Esophagus mucosa (tissue), 1 donor: Measurements from ENCODE around the gene SERINC1. TPM values are rescaled to one million over a fixed set of nuclear protein-coding genes. Genes with fewer than 3 reads are reported as not detected.
A peak's percentile ranks its signal among the peaks of the same experiment; 100 is the strongest.
"Not testable (repeated sequence)": the region's sequence is repeated elsewhere in the genome, so short reads cannot be mapped to it uniquely, and the experiment has no call there.

Experiments used
- ATAC-seq: fragments of 200-7000 bp; cut with Tn5 transposase; one replicate; pipeline ENCODE4 v1.9.1; 2020
- total RNA-seq: library from RNA; stranded (reverse); gene quantifications from one replicate; pipeline ENCODE4 v1.2.4, GENCODE V29; 2023
- donor health status: DM: yes; HTN: yes; CAD: no.

SERINC1 gene
- 46.0 TPM for total RNA-seq

DNA sequence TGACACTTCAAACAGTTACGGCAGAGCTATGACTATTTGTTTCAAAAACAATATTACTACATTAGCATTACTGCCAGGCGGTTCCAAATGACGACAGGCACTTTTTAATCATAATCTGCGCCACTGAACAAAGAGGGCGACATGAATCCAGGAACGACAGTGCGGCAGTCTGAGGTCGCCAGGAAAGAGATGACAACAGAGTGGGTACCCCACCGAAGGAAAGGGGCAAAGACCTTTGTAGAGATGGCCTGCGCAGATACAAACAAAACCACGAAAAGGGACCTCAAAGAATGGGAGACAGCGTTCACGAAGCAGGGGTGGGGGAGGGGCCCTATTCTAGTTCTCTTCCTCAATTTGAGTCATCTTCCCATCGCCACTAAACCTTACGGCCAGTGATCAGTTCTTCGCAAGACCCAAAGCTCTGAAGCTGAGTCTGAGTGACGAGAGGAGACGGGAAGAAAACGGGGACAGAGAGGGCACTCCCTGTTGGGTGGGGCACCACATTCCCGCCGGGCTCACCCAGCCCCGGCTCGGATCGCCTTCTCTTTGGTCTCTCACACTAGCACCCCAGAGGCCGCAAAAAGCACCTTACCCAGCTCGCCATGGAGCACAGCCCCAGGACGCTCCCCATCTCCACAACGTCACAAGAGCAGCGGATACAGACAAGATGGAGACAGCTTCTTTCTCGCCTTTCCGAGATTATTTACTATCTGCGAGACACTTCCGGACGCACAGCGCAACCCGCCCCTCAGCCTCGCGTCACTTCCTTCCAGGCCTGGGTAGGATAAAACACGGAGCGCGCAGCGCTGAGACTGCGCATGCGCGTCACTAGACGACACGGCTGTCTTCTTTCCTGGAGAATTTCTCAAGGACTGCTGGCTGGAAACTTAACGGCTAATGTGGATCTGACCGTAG is at the start of gene SERINC1:
Gene SERINC1, minus strand, starts transcription at position 701 of the 915 bp plus-strand sequence. Its CDS starts 70 bp downstream, at position 631.
- ATAC-seq: peak; percentile 99

DNA sequence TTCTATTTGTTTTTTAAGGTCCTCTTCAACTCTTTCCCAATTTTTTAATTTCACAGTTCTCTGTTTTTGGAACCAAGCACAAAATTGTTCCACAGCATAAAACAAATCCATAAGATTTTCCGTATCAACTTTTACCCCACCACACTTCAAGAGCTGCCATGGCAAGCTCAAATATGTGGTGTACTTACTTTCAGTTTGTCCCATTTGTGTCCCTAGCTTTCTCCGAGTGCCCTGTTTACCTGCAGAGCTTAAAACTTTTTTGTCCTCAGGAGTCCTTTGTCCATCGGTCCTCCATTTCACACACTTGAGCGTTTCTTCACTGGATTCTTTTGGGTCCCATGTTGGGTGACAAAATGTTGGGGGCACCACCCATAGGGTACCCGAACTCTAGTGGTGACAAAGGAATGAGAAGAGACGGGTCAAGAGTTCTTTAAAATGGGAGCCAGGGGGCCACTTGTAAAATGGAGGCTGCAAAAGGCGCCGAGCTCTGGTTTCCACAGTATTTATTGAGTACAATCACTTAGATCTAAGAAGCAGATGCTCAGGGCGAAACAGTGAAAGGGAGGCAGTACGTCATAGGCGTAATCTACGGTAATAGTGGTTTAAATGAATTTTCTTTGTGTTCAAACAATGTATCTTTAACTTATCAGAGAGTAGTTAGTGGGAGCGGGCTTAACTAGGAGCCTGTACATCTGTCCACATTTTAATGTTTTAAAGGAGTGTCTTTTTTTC is 39.8 kb upstream of the SERINC1 start:
- ATAC-seq: no peak

- ATAC-seq: not testable (repeated sequence)
Observed at GRCh38 chr6:122505170-122505569, 33.6 kb upstream of the SERINC1 start.

DNA sequence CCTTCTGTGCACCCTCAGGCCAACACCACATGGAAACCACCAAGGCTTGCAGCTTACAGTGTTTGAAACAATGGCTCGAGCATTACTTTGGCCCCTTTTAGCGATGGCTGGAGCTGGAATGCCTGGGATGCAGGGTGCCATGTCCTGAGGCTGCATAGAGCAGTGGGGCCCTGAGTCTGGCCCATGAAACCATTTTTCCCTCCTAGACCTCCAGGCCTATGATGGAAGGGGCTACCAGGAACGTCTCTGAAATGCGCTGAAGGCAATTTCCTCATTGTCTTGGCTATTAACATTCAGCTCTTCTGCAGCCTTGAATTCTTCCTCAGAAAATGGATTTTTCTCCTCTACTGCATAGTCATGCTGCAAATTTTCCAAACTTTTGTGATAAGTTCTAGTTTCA is 29.9 kb upstream of the SERINC1 start:
- ATAC-seq: no peak

DNA sequence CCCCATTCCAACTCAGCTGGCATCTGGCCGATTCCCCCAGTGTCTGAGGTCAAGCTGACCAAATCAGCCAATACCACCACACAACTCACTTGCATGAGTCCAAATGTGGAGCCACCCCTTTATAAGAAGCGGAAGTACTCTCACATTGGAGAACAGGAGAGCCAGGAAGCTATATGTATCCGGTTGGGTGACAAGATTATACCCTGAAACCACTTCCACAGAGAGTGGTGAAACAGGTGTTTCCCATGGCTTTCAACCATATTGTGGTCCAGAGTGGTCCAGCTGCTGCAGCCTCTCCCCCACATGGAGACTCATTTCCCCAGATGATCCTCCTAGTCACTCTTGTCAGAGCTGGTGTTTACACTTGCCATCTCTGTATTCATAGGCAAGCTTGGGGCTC is 24.0 kb upstream of the SERINC1 start:
- ATAC-seq: no peak

GRCh38 chr6:122494665-122495272 is 23.2 kb upstream of the SERINC1 start:
- ATAC-seq: peak; percentile 91

- ATAC-seq: peak; percentile 91
Observed at GRCh38 chr6:122491919-122492555, 20.4 kb upstream of the SERINC1 start.

DNA sequence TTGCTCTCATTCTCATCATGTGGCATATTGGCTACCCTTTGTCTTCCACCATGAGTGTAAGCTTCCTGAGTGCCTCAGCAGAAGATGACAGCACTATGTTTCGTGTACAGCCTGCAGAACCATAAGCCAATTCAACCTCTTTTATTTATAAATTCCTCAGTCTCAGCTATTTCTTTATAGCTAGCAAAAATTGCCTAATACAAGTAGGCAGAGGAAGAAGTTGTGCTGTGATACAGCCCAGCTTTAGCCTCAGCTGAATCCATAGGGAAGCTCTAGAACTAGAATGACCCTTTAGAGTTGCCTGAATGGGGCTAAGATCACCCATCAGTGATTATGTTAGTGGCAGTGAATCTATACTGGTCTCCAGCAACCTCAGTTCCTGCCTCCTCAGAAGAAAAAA is 19.0 kb upstream of the SERINC1 start:
- ATAC-seq: no peak

GRCh38 chr6:122484760-122485159 is 13.2 kb upstream of the SERINC1 start:
- ATAC-seq: no peak

DNA sequence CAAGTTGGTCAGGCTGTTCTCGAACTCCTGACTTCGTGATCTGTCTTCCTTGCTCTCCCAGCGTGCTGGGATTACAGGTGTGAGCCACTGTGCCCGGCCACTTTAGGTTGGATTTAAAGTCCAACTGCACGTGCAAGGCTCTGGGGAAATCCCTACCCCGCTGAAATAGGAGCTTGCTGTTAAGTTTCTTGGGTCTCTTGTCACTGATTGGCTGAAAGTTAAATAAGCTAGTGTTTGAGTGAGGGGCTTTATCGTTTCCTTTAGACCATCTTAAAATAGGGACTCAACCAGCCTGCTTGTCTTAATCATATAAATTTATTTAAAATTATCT is 11.1 kb upstream of the SERINC1 start:
- no peak for ATAC-seq

DNA sequence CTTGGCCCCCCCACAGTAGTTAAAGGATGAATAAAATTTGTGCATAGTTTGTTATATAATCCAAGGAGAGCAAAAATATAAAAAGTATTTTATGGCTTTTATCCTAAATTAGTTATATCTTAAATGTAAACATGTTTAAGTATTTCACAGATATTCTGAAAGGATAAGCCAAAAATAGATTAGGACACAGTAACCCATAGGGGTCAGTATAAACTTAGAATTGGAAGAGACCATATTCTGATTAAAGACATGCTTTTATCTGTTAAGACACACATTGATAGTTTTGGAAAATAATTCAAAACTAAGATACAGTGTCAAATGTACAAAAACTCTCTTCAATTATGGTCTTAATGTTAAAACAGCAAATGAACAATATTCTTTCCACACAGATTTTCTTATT is 4.5 kb upstream of the SERINC1 start:
- no peak for ATAC-seq

DNA sequence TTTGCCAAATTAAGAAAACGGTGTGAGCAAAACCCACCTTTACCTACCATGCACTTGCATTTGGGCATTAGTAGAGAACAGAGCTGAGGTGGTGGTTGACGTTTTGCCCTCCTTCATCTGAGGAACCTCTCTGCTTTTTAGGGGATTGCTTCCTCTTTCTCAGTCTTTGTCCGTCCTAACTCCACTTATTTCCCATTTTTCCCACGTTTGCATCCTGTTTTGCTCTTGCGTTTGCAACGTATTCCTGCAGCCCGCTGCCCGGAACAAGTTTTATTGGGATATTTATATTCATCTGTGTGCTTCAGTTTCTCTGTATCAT is 374 bp upstream of the SERINC1 start:
- peak; percentile 17 for ATAC-seq

DNA sequence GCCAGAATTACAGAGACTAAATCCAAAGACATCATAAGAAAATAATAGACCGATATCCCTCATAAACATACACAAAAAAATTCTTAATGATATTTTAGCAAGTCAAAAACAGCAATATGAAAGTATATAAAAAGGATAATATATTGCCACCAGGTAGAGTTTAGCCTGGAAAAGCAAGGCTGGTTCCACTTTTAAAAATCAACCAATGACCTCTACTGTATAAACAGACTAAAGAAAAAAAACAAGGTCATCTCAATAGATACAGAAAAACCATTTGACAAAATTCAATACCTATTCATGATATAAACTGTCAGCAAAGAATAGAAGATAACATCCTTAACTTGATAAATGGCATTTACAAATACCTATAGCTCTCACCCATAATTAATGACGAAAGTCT is 9.7 kb downstream of the SERINC1 start:
- ATAC-seq: no peak

- not testable (repeated sequence) for ATAC-seq
Observed at GRCh38 chr6:122459865-122460416, 11.7 kb downstream of the SERINC1 start.

DNA sequence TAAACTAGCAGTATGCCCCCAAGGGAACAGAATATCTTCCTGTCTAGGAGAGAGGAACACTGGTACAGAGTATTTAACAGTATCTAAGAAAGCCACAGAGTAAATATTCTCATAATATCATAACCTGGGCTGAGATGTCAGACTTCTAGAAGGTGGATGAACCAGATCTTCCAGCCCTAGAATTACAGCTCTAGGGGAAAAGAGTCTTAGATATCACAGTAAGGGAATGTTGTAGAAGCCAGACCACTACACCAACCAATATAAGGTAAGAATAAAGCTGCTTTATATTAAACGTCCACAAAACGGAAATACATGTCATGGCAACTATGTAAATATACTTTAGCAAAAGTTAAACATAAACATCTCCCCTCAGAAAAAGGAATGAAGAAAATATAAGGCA is 12.4 kb downstream of the SERINC1 start:
- no peak for ATAC-seq

DNA sequence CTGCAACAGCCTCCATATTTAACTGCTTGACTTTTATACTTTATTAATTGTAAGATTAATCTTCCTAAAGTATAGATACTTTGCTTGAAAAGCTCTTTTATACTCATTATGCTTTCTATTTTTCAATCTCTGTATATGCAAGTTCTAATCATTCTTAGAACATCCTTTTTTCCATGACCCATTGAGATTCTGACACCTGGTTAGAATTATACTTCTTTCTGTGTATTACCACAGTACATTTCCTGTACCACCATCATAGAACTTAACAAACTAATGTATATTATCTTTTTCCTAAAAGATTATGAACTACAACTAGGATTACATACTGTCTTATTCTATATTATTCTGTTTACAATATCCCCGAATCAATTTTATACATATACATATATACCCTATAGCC is 13.5 kb downstream of the SERINC1 start:
- ATAC-seq: no peak

DNA sequence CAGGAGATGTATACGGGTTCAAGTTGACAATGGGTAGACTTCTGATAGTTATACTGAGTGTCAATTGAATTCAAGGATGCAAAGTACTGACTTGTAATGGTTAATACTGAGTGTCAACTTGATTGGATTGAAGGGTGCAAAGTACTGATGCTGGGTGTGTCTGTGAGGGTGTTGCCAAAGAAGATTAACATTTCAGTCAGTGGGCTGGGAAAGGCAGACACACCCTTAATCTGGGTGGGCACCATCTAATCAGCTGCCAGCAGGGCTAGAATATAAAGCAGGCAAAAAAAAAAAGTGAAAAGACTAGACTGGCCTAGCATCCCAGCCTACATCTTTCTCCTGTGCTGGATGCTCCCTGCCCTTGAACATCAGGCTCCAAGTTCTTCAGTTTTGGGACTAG is 16.5 kb downstream of the SERINC1 start:
- ATAC-seq: not testable (repeated sequence)

GRCh38 chr6:122454673-122455072 is 16.9 kb downstream of the SERINC1 start:
- ATAC-seq: no peak

DNA sequence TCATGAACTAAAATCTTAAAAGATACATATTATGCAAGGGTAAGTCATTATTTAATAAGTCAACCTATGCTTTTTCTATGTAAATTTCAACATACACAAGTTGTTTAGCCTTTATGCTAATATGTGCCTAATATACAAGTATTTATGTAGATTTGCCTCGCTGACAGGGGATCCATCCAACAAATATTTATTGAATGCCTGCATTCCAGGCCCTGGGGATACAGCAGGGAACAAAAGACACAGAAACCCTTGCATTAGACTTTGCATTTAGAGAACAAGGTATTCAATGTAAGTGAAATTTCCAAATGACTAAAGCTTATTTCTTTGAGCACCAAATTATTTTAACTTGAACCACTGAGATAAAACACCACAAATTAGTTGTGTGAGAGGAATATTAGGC is 19.1 kb downstream of the SERINC1 start:
- ATAC-seq: no peak

- ATAC-seq: no peak
Observed at GRCh38 chr6:122449069-122449468, 22.5 kb downstream of the SERINC1 start.

DNA sequence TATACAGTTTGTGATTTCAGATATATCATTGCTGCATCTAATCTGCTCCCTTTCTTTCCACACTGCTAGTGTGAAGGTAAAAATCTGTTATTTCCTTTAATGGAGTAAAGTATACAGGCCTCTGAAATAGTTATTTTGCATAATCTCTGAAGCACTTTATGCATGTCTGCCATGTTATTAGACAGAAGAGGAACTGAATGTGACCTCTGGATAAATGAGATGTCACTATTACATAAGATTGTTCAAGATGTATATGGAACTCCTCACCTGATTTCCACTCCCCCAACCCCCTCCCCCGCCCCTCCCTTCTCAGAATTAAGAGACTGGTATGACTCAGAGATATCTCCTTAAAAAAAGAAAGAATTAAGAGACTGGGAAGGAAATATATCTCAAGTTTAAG is 26.3 kb downstream of the SERINC1 start:
- ATAC-seq: no peak

DNA sequence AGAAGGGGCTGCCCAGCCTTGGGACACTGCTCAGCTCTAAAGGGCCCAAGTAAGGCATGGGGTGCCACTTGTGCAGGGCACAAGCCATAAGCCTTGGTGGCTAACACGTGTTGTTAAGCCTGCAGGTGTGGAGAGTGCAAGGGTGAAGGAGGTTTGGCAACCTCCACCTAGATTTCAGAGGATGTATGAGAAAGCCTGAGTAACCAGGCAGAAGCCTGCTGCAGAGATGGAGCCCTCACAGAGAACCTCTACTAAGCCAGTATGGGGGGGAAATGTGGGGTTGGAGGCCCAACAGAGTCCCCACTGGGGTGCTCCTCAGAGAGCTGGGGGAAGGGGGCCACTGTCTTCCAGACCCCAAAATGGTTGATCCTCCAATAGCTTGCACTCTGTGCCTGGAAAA is 32.6 kb downstream of the SERINC1 start:
- no peak for ATAC-seq

DNA sequence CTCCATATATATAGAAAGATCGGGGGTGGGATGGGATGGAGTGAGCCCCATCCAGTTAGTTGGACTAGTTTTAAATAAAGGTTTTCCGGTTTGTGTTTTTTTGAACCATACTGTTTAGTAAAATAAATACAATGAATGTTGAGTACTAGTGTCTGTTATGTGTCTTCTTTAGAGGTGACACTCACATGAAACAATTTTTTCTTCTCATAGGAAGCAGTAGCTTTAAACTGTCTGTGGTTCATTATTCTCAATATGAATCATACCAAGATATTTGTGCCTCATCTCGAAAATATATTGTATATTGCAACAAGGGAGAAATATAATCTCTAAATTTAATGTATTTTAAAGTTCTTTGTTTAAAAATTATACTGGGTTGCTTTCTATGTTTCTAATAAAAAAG is 38.8 kb downstream of the SERINC1 start:
- no peak for ATAC-seq
